ENCODE results near the gene LRRC10B. TPM values are rescaled to one million over a fixed set of nuclear protein-coding genes. Genes with fewer than 3 reads are reported as not detected.

The LRRC10B gene
- total and polyA plus RNA-seq, 5 donors from 2014 or later: not detected

DNA sequence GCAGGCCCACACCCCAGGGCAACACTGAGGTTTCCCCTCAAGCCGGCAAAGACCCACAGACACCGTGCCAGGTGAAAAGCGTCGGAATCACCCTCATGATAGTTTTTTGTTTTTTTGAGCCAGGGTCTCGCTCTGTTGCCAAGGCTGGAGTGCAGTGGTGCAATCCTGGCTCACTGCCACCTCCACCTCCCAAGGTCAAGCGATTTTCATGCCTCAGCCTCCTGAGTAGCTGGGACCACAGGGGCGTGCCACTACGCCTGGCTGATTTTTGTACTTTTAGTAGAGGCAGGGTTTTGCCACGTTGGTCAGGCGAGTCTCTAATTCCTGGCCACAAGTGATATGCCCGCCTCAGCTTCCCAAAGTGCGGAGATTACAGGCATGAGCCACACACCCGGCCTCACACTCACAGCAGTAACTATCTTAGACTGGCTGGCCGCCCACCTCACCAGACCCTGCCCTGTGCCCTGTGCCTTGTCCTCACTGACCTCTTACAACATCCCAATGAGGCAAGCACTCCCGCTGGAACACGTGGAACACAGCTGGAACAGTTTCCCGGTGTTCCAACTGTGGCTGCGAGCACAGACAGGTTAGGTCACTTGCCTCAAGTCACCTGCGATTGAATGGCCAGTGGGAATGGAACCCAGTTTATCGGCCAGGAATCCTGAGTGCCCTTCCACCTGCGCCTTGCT lies 21.1 kb downstream of the LRRC10B start:
- no peaks in the 10 kb centered on the region for H3K4me1 Mint-ChIP-seq
- H3K36me3 Mint-ChIP-seq: no peaks in the 10 kb centered on the region
- Histone ChIP-seq H3K27me3 (ENCODE audit: control insufficient read depth, insufficient read depth, low read length) (no peaks in the 10 kb centered on the region), H3K36me3 (ENCODE audit: control insufficient read depth, insufficient read depth, low read length) (no peaks in the 10 kb centered on the region), H3K4me1 (ENCODE audit: control insufficient read depth, insufficient read depth, low read length, poor library complexity, severe bottlenecking) (no peaks in the 10 kb centered on the region), H3K9me3 (ENCODE audit: control insufficient read depth in 2 of 2, low read length in 2 of 2) (no peaks in the 10 kb centered on the region), H3K27ac (ENCODE audit: insufficient read depth, low read length, poor library complexity, severe bottlenecking) (no peak overlapping the region), H3K4me3 (ENCODE audit: low read depth, low read length) (no peak overlapping the region)
- no peak overlapping the region for H3K4me3 Mint-ChIP-seq
- no peak overlapping the region for H3K27ac Mint-ChIP-seq
- peaks cover 9% of the 10 kb centered on the region for H3K27me3 Mint-ChIP-seq
- DNase-seq (no peak), ATAC-seq (ENCODE audit: low read depth in 2 of 2) (no peak)
- H3K9me3 Mint-ChIP-seq: peaks cover 0 to 7% (median 0%) of the 10 kb centered on the region in 7 donors

DNA sequence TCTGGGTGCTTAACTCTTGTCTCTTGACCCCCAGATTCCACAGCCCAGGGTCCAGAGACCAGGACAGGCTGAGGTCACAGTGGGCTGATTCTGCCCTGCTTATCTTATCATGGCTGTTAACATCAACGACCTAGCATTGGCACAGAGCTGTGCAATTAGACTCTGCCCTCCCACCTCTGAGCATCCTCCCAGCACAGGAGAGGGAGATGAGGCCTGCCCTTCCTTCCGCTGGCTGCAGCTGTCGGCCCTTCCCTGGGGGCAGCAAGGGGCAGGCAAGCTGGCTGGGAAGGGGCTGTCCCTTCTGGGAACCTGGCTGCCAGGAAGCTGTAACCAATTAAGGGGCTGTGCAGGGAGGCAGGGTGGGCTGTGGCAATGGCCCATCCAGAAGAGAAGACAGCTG lies 22.5 kb downstream of the LRRC10B start:
- Histone ChIP-seq H3K4me3 (ENCODE audit: low read depth, low read length) (no peak overlapping the region), H3K9me3 (ENCODE audit: control insufficient read depth in 2 of 2, low read length in 2 of 2) (no peaks in the 10 kb centered on the region), H3K4me1 (ENCODE audit: control insufficient read depth, insufficient read depth, low read length, poor library complexity, severe bottlenecking) (no peaks in the 10 kb centered on the region), H3K27me3 (ENCODE audit: control insufficient read depth, insufficient read depth, low read length) (no peaks in the 10 kb centered on the region), H3K27ac (ENCODE audit: insufficient read depth, low read length, poor library complexity, severe bottlenecking) (no peak overlapping the region), H3K36me3 (ENCODE audit: control insufficient read depth, insufficient read depth, low read length) (no peaks in the 10 kb centered on the region)
- Mint-ChIP-seq H3K27me3 (no peaks in the 10 kb centered on the region), H3K9me3 (peaks cover 0 to 3% (median 0%) of the 10 kb centered on the region in 7 donors), H3K36me3 (no peaks in the 10 kb centered on the region), H3K4me3 (no peak overlapping the region), H3K4me1 (no peaks in the 10 kb centered on the region), H3K27ac (no peak overlapping the region)
- DNase-seq (no peak), ATAC-seq (ENCODE audit: low read depth in 2 of 2) (no peak)

DNA sequence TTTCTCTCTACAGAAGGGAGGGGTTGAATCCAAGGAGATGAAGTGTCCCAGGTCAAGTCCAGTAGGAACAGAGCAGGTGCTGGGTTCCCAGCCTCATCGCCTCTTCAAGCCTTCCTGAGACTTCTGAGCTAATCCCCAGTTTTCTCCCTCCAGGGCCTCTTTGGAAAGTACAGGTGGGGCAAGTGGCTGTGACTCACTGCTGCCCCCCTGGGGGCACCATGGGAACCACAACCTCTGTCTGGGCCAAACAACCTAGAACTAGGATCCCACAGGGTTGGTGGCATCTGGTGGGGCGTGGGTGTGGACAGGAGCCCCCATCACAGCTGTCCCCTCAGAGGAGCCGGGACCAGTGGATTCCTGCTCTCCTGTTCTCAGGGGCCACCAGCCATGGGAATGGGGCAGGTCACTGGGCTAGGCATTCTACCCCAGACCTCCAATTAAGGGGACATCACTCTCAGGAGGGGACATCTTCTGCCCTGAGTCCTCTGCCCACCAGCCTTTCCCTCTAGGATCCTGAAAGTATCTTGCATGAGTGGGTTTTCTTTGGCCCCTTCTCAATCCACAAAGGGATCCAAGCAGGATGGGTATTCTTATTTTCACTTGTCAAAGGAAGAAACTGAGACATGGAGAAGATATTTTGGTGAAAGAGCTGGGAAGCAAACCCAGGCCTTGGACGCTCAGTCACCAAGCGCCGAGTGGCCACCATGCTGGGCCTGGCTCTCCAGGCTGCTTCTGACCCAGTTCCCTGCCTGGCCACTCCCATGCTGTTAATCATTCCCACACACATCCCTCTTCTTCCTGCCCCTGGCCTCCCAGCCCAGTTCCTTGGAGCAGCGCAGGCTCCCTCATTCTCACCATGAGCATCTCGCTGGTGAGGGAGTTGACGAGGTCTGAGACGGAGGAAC lies 23.8 kb downstream of the LRRC10B start:
- no peaks in the 10 kb centered on the region for H3K9me3 ChIP-seq (ENCODE audit: control insufficient read depth in 2 of 2, low read length in 2 of 2)
- H3K9me3 Mint-ChIP-seq: peaks cover 0 to 3% (median 0%) of the 10 kb centered on the region in 7 donors
- H3K27me3 Mint-ChIP-seq: no peaks in the 10 kb centered on the region
- DNase-seq: peak; percentile 6 to 38 (median 28)
- no peak overlapping the region for H3K27ac ChIP-seq (ENCODE audit: insufficient read depth, low read length, poor library complexity, severe bottlenecking)
- no peak overlapping the region for H3K27ac Mint-ChIP-seq
- H3K36me3 Mint-ChIP-seq: no peaks in the 10 kb centered on the region
- ATAC-seq (ENCODE audit: low read depth in 2 of 2): no peak
- no peaks in the 10 kb centered on the region for H3K4me1 Mint-ChIP-seq
- no peaks in the 10 kb centered on the region for H3K36me3 ChIP-seq (ENCODE audit: control insufficient read depth, insufficient read depth, low read length)
- no peaks in the 10 kb centered on the region for H3K4me1 ChIP-seq (ENCODE audit: control insufficient read depth, insufficient read depth, low read length, poor library complexity, severe bottlenecking)
- H3K4me3 Mint-ChIP-seq: no peak overlapping the region
- H3K4me3 ChIP-seq (ENCODE audit: low read depth, low read length): no peak overlapping the region
- no peaks in the 10 kb centered on the region for H3K27me3 ChIP-seq (ENCODE audit: control insufficient read depth, insufficient read depth, low read length)

DNA sequence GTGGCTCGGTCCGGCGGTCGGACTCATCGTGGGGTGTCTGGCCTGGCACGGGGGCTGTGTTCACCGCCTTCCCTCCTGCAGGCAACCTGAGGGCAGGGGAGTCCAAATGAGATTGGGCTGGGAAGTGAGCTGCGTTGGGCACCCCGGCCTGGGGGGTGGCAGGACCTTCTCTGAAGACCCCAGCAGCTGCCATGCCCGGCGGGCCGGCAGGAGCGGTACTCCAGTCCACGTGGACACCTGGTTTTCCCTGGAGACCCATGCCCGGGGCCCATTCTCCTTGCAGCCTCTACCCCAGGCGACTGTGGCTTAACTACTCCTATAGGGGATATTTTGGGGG lies 24.5 kb downstream of the LRRC10B start:
- no peaks in the 10 kb centered on the region for H3K4me1 ChIP-seq (ENCODE audit: control insufficient read depth, insufficient read depth, low read length, poor library complexity, severe bottlenecking)
- Mint-ChIP-seq H3K27ac (no peak overlapping the region), H3K4me1 (no peaks in the 10 kb centered on the region), H3K36me3 (no peaks in the 10 kb centered on the region), H3K27me3 (no peaks in the 10 kb centered on the region), H3K9me3 (peaks cover 0 to 3% (median 0%) of the 10 kb centered on the region in 7 donors), H3K4me3 (no peak overlapping the region)
- ATAC-seq (ENCODE audit: low read depth in 2 of 2) (no peak), DNase-seq (no peak)
- H3K4me3 ChIP-seq (ENCODE audit: low read depth, low read length): no peak overlapping the region
- no peaks in the 10 kb centered on the region for H3K36me3 ChIP-seq (ENCODE audit: control insufficient read depth, insufficient read depth, low read length)
- no peak overlapping the region for H3K27ac ChIP-seq (ENCODE audit: insufficient read depth, low read length, poor library complexity, severe bottlenecking)
- H3K9me3 ChIP-seq (ENCODE audit: control insufficient read depth in 2 of 2, low read length in 2 of 2): no peaks in the 10 kb centered on the region
- no peaks in the 10 kb centered on the region for H3K27me3 ChIP-seq (ENCODE audit: control insufficient read depth, insufficient read depth, low read length)

DNA sequence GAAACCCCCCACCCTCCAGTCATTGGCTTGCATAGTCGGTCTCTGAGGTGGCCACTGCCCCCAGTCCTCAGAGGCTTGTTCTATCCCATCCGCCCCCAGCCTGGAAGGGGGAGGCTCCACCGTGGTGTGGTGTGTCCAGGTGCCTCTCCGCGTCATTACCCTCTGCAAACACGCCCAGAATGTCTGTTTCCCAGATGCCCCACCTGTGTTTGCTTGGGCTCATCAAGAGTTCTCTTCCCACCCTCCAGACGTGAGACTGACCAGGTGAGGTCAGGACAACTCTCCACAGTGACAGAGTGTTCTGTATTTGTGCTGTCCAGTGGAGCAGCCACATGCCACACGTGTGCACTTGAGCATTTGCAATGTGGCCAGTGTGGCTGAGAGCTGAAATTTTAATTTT lies 24.9 kb downstream of the LRRC10B start:
- Mint-ChIP-seq H3K27ac (no peak overlapping the region), H3K27me3 (no peaks in the 10 kb centered on the region), H3K4me3 (no peak overlapping the region), H3K9me3 (peaks cover 0 to 3% (median 0%) of the 10 kb centered on the region in 7 donors), H3K36me3 (no peaks in the 10 kb centered on the region), H3K4me1 (no peaks in the 10 kb centered on the region)
- H3K27me3 ChIP-seq (ENCODE audit: control insufficient read depth, insufficient read depth, low read length): no peaks in the 10 kb centered on the region
- no peaks in the 10 kb centered on the region for H3K9me3 ChIP-seq (ENCODE audit: control insufficient read depth in 2 of 2, low read length in 2 of 2)
- ATAC-seq (ENCODE audit: low read depth in 2 of 2) (no peak), DNase-seq (no peak)
- no peak overlapping the region for H3K27ac ChIP-seq (ENCODE audit: insufficient read depth, low read length, poor library complexity, severe bottlenecking)
- H3K36me3 ChIP-seq (ENCODE audit: control insufficient read depth, insufficient read depth, low read length): no peaks in the 10 kb centered on the region
- no peak overlapping the region for H3K4me3 ChIP-seq (ENCODE audit: low read depth, low read length)
- no peaks in the 10 kb centered on the region for H3K4me1 ChIP-seq (ENCODE audit: control insufficient read depth, insufficient read depth, low read length, poor library complexity, severe bottlenecking)

DNA sequence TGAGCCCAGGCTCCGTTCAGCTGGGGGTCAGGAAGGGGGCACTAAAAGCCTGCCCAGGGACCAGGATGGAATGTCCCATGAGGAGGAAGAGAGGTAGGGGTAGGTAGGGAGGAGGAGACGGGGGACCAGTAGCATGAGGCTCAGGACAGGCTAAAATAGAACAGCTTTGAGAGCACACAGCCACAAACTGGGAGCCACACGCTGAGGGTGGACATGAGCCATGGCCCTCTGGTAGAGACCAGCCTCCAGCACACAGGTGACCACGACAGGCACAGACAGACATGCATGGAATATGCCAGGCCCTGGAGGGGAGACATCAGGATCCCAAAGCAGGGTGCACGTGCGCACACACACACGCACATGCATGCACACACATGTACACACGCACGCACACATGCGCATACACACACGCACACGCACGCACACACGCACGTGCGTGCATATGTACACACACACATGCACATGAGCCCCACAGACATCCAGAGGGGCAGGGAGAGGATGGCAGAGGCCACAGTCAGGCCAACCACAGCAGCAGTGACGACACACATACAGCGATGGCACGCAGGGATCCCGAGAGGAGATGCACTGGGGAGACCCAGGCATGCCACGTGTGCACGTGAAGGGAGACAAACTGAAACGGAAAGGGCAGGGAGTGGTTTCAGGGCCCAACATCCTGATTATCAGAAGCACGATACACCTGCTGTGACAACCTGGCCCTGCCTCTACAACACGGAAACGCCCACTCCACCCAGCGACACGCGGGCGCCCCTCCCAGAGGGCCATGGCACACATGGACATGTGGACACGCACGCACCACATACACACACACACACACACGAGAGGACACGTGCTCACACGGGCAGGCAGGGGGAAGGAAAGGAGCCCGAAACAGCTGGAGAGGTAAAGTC lies 25.7 kb downstream of the LRRC10B start:
- H3K27me3 Mint-ChIP-seq: peaks cover 2% of the 10 kb centered on the region
- no peak overlapping the region for H3K4me3 Mint-ChIP-seq
- H3K4me1 Mint-ChIP-seq: no peaks in the 10 kb centered on the region
- H3K36me3 ChIP-seq (ENCODE audit: control insufficient read depth, insufficient read depth, low read length): no peaks in the 10 kb centered on the region
- no peaks in the 10 kb centered on the region for H3K4me1 ChIP-seq (ENCODE audit: control insufficient read depth, insufficient read depth, low read length, poor library complexity, severe bottlenecking)
- H3K9me3 ChIP-seq (ENCODE audit: control insufficient read depth in 2 of 2, low read length in 2 of 2): no peaks in the 10 kb centered on the region
- H3K27ac ChIP-seq (ENCODE audit: insufficient read depth, low read length, poor library complexity, severe bottlenecking): no peak overlapping the region
- ATAC-seq (ENCODE audit: low read depth in 2 of 2) (no peak), DNase-seq (no peak)
- peaks cover 0 to 3% (median 0%) of the 10 kb centered on the region in 7 donors for H3K9me3 Mint-ChIP-seq
- H3K27ac Mint-ChIP-seq: no peak overlapping the region
- H3K27me3 ChIP-seq (ENCODE audit: control insufficient read depth, insufficient read depth, low read length): no peaks in the 10 kb centered on the region
- H3K4me3 ChIP-seq (ENCODE audit: low read depth, low read length): no peak overlapping the region
- H3K36me3 Mint-ChIP-seq: no peaks in the 10 kb centered on the region

DNA sequence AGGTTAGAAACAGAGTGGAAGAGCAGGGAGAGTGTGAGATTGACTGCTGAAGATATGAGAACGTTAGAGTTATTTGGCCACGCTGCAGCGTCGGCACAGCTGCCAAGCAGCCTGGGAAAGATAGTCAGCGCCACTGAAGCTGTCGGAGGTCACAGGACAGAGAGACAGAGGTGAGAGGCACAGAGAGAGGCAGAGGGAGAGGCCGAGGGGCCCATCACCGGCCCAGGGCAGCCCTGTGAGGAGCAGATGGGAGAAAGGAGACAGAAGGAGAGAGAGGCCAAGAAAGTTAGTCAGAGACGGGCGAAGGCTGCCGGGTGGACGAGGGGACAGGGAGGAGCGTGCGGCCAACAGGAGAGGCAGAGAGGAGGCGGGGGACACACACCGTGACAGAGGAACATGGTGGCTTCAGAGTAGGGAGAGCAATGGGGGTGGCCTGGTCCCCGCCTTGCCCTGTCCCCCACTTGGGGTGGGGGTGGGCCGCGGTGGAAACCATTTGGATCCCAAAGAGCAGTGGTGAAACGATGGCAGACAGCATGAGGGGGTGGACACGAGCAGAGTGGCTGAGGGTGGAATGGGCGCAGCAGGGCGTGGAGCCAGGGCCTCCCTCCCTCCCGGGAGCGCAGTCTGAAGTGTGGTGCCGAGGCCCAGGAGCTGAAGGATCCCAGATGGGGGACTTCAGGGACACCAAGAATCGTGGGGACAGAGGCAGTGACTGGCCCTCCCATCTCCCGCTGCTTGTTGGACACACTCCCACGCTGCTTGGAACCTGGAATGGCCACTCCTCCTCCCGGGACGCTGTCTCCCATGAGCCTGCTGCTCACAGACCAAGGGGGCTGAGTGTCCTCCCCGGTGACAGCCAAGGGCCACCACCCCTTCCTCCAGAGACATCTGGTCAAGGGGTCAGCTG lies 26.6 kb downstream of the LRRC10B start:
- H3K36me3 Mint-ChIP-seq: no peaks in the 10 kb centered on the region
- no peaks in the 10 kb centered on the region for H3K4me1 Mint-ChIP-seq
- Histone ChIP-seq H3K9me3 (ENCODE audit: control insufficient read depth in 2 of 2, low read length in 2 of 2) (no peaks in the 10 kb centered on the region), H3K36me3 (ENCODE audit: control insufficient read depth, insufficient read depth, low read length) (no peaks in the 10 kb centered on the region), H3K4me1 (ENCODE audit: control insufficient read depth, insufficient read depth, low read length, poor library complexity, severe bottlenecking) (no peaks in the 10 kb centered on the region), H3K27ac (ENCODE audit: insufficient read depth, low read length, poor library complexity, severe bottlenecking) (no peak overlapping the region), H3K27me3 (ENCODE audit: control insufficient read depth, insufficient read depth, low read length) (no peaks in the 10 kb centered on the region), H3K4me3 (ENCODE audit: low read depth, low read length) (no peak overlapping the region)
- peaks cover 5% of the 10 kb centered on the region for H3K27me3 Mint-ChIP-seq
- H3K9me3 Mint-ChIP-seq: peaks cover 0 to 3% (median 0%) of the 10 kb centered on the region in 7 donors
- DNase-seq: no peak
- H3K27ac Mint-ChIP-seq: no peak overlapping the region
- H3K4me3 Mint-ChIP-seq: no peak overlapping the region
- no peak for ATAC-seq (ENCODE audit: low read depth in 2 of 2)
